Body of pancreas (tissue), 4 donors: ENCODE results near the gene NRDE2.

Source experiments
- CTCF ChIP-seq, 7 experiments: fragments of 450-650 bp in 4 of 7; fragments of 200-600 bp in 3 of 7; sonication (generic) in 3 of 7; IDR thresholded peaks; one replicate each; pipeline ENCODE4 v1.5.1; 2016 to 2019; ENCODE audit warnings: antibody characterized with exemption in 7 of 7
- POLR2A ChIP-seq, 3 donors: fragments of 450-650 bp; IDR thresholded peaks; one replicate each; pipeline ENCODE4 v1.6.1; 2016; ENCODE audit warnings: antibody characterized with exemption in 3 of 3, mild to moderate bottlenecking in 2 of 3

GRCh38 chr14:90293766-90294730 is 37.7 kb downstream of the NRDE2 start:
- TF ChIP-seq CTCF (IDR thresholded peaks at IDR 0.05): no peak
- no peak for TF ChIP-seq POLR2A (IDR thresholded peaks at IDR 0.05)
